ENCODE results near the gene ANGEL1.
A peak's percentile ranks its signal among the peaks of the same experiment; 100 is the strongest.

The ANGEL1 gene

GRCh38 chr14:76761136-76761959, 51.3 kb downstream of the ANGEL1 start, which contains the start of gene VASH1:
Gene VASH1 (plus strand): TSS chr14:76761468. CDS start chr14:76762822, 1,354 bp downstream.
- H3K27ac ChIP-seq (ENCODE audit: low read depth, low read length) = no peak within 1 kb of the TSS
- no peaks in the 10 kb centered on the region for H3K36me3 ChIP-seq (ENCODE audit: low read length)
- H3K27me3 ChIP-seq (ENCODE audit: low read length) = no peaks in the 10 kb centered on the region
- no peaks in the 10 kb centered on the region for H3K9me2 ChIP-seq (replicated peaks; ENCODE audit: insufficient read depth, low read length)
- no peaks in the 10 kb centered on the region for H3F3A ChIP-seq (ENCODE audit: insufficient read depth)
- TF ChIP-seq EZH2phosphoT487 (conservative IDR thresholded peaks at IDR 0.05; ENCODE audit: low read length) = no peak
- TF ChIP-seq CTCF (IDR thresholded peaks at IDR 0.05; ENCODE audit: insufficient read depth, low read length, poor library complexity, severe bottlenecking) = no peak
- no peaks in the 10 kb centered on the region for H4K20me1 ChIP-seq (ENCODE audit: low read depth, low read length)
- peak within 1 kb of the TSS; percentile 48 for H3K9ac ChIP-seq (ENCODE audit: low read length)
- H3K79me2 ChIP-seq (ENCODE audit: insufficient read depth, low read length) = no peaks in the 10 kb centered on the region
- peak within 1 kb of the TSS; percentile 51 for H3K4me2 ChIP-seq (ENCODE audit: low read depth, low read length, poor library complexity, severe bottlenecking)
- H2AFZ ChIP-seq (ENCODE audit: low read depth, low read length, severe bottlenecking) = peak within 1 kb of the TSS; percentile 20
- H3K9me3 ChIP-seq (ENCODE audit: insufficient read depth, low read length) = no peaks in the 10 kb centered on the region
- peak within 1 kb of the TSS; percentile 55 for H3K4me3 ChIP-seq (ENCODE audit: insufficient read depth, low read length, poor library complexity, severe bottlenecking)

DNA sequence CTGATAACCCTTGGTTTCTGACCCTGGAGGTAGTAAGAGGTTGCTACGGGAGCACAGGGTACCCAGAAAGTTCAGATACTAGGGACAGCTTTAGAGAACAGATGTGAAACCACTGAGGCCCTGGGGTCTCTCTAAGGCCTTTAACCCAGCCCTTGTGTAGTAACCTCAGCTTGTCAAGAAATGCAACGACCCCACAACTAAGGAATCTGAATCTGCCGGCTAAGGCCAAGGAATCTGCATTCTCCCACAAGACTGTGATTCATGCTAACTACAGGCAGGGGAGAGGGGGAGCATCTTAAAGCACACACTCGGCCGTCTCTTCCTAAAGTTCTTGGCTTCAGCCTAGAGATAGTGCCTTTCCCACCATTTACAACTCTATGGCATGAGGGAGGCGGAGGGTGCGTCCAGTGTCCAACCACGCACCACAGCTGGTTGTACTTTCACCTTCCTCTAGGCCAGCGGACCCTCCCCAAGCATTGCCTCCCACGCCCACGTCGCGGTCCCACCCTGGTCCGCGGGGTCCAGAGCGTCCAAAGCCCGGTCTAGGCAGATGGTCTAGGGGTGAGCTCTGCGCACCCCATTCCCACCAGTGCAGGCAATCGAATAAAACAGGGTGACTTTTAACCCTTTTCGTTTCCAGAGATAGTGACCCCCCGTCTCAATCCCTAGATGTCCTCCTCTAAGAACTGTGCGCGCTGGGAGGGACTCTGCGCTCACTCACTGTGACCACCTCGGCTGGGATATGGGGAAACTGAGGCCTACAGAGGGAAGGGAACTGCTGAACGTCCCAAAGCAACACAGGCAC, 52.1 kb downstream of the ANGEL1 start:
- TF ChIP-seq CTCF (IDR thresholded peaks at IDR 0.05; ENCODE audit: insufficient read depth, low read length, poor library complexity, severe bottlenecking) (no peak), EZH2phosphoT487 (conservative IDR thresholded peaks at IDR 0.05; ENCODE audit: low read length) (no peak)
- H4K20me1 ChIP-seq (ENCODE audit: low read depth, low read length) = no peaks in the 10 kb centered on the region
- no peak overlapping the region for H3K4me3 ChIP-seq (ENCODE audit: insufficient read depth, low read length, poor library complexity, severe bottlenecking)
- peak overlapping the region; percentile 51 for H3K4me2 ChIP-seq (ENCODE audit: low read depth, low read length, poor library complexity, severe bottlenecking)
- no peak overlapping the region for H3K27ac ChIP-seq (ENCODE audit: low read depth, low read length)
- H2AFZ ChIP-seq (ENCODE audit: low read depth, low read length, severe bottlenecking) = no peak overlapping the region
- no peaks in the 10 kb centered on the region for H3K9me3 ChIP-seq (ENCODE audit: insufficient read depth, low read length)
- no peaks in the 10 kb centered on the region for H3K27me3 ChIP-seq (ENCODE audit: low read length)
- H3K79me2 ChIP-seq (ENCODE audit: insufficient read depth, low read length) = no peaks in the 10 kb centered on the region
- H3F3A ChIP-seq (ENCODE audit: insufficient read depth) = no peaks in the 10 kb centered on the region
- no peaks in the 10 kb centered on the region for H3K36me3 ChIP-seq (ENCODE audit: low read length)
- H3K9me2 ChIP-seq (replicated peaks; ENCODE audit: insufficient read depth, low read length) = no peaks in the 10 kb centered on the region
- no peak overlapping the region; the same call in 1 of the 2 replicates for H3K9ac ChIP-seq (ENCODE audit: low read length)

DNA sequence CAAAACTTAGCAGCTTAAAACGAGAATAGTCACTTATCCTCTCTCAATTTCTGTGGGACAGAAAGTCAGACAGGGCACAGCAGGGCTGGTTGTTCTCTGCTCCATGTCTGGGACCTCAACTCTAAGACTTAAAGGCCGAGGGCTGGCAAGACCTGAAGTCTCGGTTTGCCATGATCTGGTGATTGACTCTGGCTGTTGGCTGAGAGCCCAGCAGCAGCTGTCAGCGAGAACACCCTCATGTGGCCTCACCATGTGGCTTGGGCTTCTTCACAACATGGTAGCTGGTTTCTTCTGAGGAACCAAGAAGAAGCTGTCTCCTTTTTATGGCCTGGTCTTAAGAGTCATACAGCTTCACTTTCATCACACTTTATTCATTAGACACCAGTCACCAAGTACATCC, 53.1 kb downstream of the ANGEL1 start:
- H3K9me2 ChIP-seq (replicated peaks; ENCODE audit: insufficient read depth, low read length) = no peaks in the 10 kb centered on the region
- H3K9me3 ChIP-seq (ENCODE audit: insufficient read depth, low read length) = no peaks in the 10 kb centered on the region
- H3K27me3 ChIP-seq (ENCODE audit: low read length) = no peaks in the 10 kb centered on the region
- H4K20me1 ChIP-seq (ENCODE audit: low read depth, low read length) = no peaks in the 10 kb centered on the region
- H3K4me2 ChIP-seq (ENCODE audit: low read depth, low read length, poor library complexity, severe bottlenecking) = no peak overlapping the region
- no peak overlapping the region for H2AFZ ChIP-seq (ENCODE audit: low read depth, low read length, severe bottlenecking)
- H3K36me3 ChIP-seq (ENCODE audit: low read length) = no peaks in the 10 kb centered on the region
- no peak overlapping the region for H3K9ac ChIP-seq (ENCODE audit: low read length)
- H3K4me3 ChIP-seq (ENCODE audit: insufficient read depth, low read length, poor library complexity, severe bottlenecking) = no peak overlapping the region
- no peaks in the 10 kb centered on the region for H3K79me2 ChIP-seq (ENCODE audit: insufficient read depth, low read length)
- H3K27ac ChIP-seq (ENCODE audit: low read depth, low read length) = no peak overlapping the region
- TF ChIP-seq CTCF (IDR thresholded peaks at IDR 0.05; ENCODE audit: insufficient read depth, low read length, poor library complexity, severe bottlenecking) (no peak), EZH2phosphoT487 (conservative IDR thresholded peaks at IDR 0.05; ENCODE audit: low read length) (no peak)
- H3F3A ChIP-seq (ENCODE audit: insufficient read depth) = no peaks in the 10 kb centered on the region
